ENCODE data around the gene ACOX3. TPM values are rescaled to one million over a fixed set of nuclear protein-coding genes. Genes with fewer than 3 reads are reported as not detected.

Gene ACOX3
- total RNA-seq, 4 donors from 2014 or later, result 42.3 to 86.2 (median 50.3) TPM

DNA sequence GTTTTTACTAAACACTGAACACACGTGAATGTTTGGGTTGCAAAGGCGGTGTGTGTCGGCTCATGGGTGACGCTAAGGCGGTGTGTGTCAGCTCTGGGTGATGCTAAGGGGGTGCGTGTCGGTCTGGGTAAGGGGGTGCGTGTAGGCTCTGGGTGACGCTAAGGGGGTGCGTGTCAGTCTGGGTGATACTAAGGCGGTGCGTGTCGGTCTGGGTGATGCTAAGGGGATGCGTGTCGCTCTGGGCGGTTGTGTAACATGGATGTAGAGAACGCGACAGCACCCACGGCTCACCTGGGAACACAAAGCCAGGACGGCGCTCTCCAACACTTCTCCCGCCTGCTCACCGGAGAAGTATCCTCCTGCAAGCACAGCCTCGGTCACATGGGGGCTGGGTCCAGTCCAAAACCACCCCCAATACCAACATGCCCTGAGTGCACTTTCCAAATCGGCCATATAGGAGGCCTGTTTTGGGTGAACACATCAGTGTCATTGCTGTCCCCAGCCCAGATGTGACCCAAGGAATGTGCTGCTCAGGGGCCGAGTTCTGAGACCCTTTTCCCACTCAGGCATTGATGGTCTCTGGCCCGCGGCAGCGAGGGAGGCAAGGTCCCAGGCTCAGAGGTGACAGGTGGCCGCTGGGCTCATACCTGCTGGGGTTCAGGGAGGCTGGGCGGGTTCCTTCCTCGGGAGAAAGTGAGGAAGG, 67.1 kb downstream of the ACOX3 start:
- intact Hi-C loops (cut with DNase I), result no loop called here
- no peak overlapping the region for H3K4me3 ChIP-seq
- no peak overlapping the region for H3K27ac ChIP-seq
- no peaks in the 10 kb centered on the region for H3K4me1 ChIP-seq
- peaks cover 0 to 90% (median 6%) of the 10 kb centered on the region in 3 donors for H3K36me3 ChIP-seq
- no peak for DNase-seq
- WGBS, 2 donors, result 89 to 94% methylated on average over 8 to 24 of the region's 32 CpGs
- no peaks in the 10 kb centered on the region for H3K27me3 ChIP-seq
- no peak for TF ChIP-seq POLR2A (IDR thresholded peaks at IDR 0.05)
- TF ChIP-seq, protein P1, sequence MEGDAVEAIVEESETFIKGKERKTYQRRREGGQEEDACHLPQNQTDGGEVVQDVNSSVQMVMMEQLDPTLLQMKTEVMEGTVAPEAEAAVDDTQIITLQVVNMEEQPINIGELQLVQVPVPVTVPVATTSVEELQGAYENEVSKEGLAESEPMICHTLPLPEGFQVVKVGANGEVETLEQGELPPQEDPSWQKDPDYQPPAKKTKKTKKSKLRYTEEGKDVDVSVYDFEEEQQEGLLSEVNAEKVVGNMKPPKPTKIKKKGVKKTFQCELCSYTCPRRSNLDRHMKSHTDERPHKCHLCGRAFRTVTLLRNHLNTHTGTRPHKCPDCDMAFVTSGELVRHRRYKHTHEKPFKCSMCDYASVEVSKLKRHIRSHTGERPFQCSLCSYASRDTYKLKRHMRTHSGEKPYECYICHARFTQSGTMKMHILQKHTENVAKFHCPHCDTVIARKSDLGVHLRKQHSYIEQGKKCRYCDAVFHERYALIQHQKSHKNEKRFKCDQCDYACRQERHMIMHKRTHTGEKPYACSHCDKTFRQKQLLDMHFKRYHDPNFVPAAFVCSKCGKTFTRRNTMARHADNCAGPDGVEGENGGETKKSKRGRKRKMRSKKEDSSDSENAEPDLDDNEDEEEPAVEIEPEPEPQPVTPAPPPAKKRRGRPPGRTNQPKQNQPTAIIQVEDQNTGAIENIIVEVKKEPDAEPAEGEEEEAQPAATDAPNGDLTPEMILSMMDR (IDR thresholded peaks at IDR 0.05), result no peak
- no peaks in the 10 kb centered on the region for H3K9me3 ChIP-seq

DNA sequence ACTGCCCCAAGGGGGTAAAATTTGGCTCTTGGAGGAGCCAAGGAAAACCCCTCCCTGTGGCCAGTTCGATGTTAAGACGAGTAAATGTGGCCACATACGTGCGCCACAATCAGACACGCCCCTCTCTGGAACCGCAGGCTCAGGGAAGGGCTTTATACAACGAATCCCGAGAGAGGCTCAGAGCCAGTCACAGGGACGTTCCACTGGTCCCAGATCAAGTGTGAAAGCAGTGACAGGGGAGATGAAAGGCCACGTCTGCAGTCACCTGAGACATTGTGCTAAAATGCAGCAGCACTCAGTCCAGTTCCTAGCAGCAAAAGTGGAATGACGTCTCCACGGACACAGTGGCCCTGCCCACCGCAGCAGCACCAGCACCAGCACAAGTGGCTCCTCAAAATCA, 68.0 kb downstream of the ACOX3 start:
- WGBS, 2 donors, result 78% methylated on average over 13 of the region's 13 CpGs; no CpG with 5 or more reads in 1 of the 2 donors

DNA sequence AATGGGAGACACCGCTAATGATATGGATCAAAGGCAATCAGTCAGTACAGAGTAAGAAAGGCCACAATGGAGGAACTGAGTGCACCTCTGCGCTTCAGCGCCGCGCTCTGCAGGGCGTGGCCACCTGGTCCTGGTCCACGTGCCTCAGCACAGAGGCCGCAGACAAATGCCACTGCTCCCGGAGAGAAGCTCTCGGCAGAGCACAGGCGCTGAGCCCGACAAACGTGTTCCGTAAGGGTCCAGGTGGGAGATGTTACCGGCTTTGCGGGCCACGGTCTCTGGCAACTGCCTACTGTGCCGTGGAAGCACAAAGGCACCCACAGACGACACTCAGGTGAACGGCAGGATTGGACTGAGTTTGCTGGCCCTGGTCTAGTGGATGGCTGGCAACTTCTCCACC, 68.9 kb downstream of the ACOX3 start:
- no peaks in the 10 kb centered on the region for H3K4me1 ChIP-seq
- H3K4me3 ChIP-seq, result no peak overlapping the region
- intact Hi-C loops (cut with DNase I), result no loop called here
- TF ChIP-seq POLR2A (IDR thresholded peaks at IDR 0.05), result no peak
- TF ChIP-seq, protein P1 (IDR thresholded peaks at IDR 0.05), result no peak
- no peaks in the 10 kb centered on the region for H3K27me3 ChIP-seq
- no peaks in the 10 kb centered on the region for H3K9me3 ChIP-seq
- WGBS, 2 donors, result 93 to 94% methylated on average over 14 to 16 of the region's 20 CpGs
- H3K27ac ChIP-seq, result no peak overlapping the region
- DNase-seq, result no peak
- H3K36me3 ChIP-seq, result peaks cover 0 to 79% (median 0%) of the 10 kb centered on the region in 3 donors

More for the DNA sequence above, 68.0 kb downstream of the ACOX3 start:
- H3K4me3 ChIP-seq, result no peak overlapping the region
- no peaks in the 10 kb centered on the region for H3K27me3 ChIP-seq
- H3K36me3 ChIP-seq, result peaks cover 0 to 81% (median 3%) of the 10 kb centered on the region in 3 donors
- DNase-seq, result no peak
- H3K27ac ChIP-seq, result no peak overlapping the region
- no peak for TF ChIP-seq POLR2A (IDR thresholded peaks at IDR 0.05)
- TF ChIP-seq, protein P1 (IDR thresholded peaks at IDR 0.05), result no peak
- H3K9me3 ChIP-seq, result no peaks in the 10 kb centered on the region
- intact Hi-C loops (cut with DNase I), result no loop called here
- H3K4me1 ChIP-seq, result no peaks in the 10 kb centered on the region

DNA sequence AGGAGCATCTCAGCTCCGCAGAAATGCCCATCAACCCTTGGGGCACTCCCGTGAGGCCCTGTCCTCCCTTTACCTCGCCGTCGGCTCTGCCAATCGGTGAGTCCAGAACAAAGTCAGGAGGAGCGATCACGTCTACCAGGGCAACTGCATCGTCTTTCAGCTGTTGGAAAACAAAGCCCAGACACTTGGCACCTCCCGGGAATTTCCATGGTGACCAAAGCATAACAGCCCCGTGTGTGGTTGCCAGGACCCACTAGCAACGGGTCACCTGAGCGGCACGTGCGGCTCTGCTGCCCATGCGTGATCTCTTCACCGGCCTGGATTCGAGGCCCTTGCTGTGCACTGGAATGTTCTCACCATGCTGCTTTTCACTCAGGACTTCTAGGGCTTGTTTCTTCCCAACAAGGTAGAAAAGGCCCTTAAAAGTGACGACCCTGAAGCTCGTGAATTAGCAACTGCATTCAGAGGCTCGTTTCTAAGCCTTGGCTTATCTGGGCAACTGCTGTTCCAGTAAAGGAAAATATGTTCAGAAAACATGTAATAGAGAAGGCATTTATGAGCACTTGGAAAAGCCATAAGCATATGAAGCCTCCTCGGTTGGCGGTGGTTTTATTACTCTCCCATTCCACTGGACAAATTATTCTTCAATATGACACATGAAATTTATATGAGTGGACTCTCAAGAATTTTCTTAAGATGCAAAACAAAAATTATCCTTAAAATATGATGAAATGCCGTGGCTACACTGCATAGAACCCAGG, 69.5 kb downstream of the ACOX3 start:
- intact Hi-C loops (cut with DNase I), result no loop called here
- peaks cover 0 to 80% (median 2%) of the 10 kb centered on the region in 3 donors for H3K36me3 ChIP-seq
- WGBS, 2 donors, result 77 to 87% methylated on average over 14 to 17 of the region's 24 CpGs
- no peaks in the 10 kb centered on the region for H3K9me3 ChIP-seq
- no peak for DNase-seq
- H3K4me1 ChIP-seq, result no peaks in the 10 kb centered on the region
- TF ChIP-seq, protein P1 (IDR thresholded peaks at IDR 0.05), result no peak
- no peak for TF ChIP-seq POLR2A (IDR thresholded peaks at IDR 0.05)
- no peaks in the 10 kb centered on the region for H3K27me3 ChIP-seq
- no peak overlapping the region for H3K4me3 ChIP-seq
- no peak overlapping the region for H3K27ac ChIP-seq
